Activated effector memory CD4-positive, alpha-beta T cell treated with Interleukin-2 at 50 U/mL for 16 hours (primary cell): ENCODE results near the gene ATG16L1.
A peak's percentile ranks its signal among the peaks of the same experiment; 100 is the strongest.

Experiments
- DNase-seq: peaks from one replicate; pipeline ENCODE4 v3.0.0-alpha.2; 2020

The ATG16L1 gene

DNA sequence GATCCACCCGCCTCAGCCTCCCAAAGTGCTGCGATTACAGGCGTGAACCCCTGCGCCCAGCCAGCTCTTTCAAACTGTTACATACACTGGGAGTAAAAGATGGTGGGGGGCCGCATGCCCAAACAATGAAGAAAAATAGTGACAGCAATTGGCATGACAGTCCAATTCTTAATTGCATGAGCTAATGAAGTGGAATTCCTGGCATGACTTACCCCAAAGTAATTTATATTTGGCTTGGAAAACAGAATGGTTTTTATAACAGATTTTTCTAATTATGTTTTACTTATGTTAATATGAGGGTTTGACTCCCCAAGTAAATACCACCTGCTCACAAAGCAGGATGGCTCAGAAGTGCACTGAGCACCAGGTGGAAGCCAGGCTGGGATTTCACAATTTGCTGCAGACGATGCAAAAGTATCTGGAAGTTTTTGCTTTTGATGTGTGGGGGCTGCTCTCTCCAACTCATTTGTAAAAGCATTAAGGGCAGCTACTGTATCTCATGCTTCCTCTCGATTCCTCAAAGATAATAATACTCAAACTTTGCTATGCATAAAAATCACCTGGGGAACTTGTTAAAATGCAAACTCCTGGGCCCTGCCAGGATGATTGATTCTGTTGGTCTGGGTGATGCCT lies 24.0 kb upstream of the ATG16L1 start:
- no peak for DNase-seq

DNA sequence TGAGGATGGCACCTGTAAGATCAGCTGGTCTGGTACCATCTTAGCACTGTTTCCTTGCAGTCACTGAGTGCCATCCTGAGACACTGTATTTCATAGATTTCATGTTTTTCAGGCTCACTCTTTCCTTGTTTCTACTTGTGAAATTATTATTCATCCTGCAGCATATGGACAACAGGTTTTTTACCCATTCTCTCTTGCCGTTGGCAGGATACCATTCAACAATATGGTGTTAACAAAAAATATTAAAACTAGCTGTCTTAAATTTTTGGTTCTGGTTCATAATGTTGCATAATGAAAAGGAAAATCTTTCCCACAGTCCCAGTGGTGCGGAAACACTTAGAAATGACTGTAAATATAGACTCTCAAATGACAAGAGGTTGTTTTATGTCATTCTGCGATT lies 23.1 kb upstream of the ATG16L1 start:
- DNase-seq: no peak

DNA sequence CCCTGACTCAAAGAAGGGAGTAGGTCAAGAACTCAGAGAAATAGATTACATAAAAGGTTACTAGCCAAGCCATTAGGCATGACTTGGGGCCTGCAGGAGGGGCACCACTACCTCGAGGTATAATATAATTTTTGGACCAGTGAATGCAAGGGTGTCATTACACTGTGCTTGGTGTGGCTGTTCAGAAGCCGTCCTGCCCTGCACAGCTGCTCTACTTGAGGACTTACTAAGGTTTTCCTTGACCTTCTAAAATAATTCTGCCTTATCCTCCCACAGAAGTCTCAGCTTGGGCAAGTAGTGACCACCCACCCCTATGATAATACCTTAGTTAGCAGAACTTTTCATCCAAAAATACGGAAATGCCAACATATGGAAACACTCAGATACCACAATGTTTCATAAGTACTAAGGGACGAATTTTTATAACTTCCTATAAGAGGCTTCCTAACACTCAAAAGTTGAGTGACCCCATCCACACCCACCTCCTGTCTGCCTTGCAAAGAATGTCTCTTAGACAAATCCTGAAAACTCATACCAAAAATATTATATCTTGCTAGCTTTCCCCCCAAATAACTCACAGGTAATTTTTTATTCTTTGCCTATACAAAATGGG lies 17.7 kb upstream of the ATG16L1 start:
- DNase-seq: no peak

DNA sequence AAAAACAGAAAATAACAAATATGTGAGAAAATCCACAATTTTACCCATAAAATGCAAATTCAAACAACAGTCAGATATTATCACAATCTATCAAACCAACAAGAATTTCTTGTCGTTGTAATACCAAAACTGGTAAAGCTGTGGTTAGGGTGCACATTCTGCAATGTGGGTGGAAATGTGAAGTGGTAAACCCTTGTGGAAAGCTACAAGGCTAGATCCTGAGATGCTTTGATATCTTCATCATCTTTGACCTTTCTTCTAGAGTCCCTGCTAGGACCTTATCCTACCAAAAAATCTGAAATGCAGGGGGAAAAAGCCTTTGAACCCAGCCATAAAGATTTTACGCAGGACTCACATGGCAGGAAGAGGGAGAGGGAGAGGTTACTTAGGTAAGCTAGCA lies 17.2 kb upstream of the ATG16L1 start:
- DNase-seq: no peak

DNA sequence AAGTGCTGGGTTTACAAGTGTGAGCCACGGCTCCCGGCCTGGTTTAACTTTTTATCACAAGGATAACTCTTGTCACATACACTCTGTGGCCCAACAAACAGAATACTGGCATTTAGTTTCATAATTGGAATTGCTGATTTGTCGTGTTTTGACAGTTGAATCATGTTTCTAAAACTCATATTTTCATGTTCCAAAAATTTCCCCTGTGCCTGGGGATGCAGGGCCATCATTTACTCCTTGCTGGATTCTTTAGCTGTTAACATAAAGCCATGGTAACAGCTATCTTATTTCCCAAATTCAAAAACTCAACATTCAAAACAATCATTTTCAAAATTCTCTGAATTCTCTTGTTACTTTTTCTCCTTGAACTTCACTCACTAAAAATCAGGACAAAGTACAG lies 16.5 kb upstream of the ATG16L1 start:
- DNase-seq: no peak

DNA sequence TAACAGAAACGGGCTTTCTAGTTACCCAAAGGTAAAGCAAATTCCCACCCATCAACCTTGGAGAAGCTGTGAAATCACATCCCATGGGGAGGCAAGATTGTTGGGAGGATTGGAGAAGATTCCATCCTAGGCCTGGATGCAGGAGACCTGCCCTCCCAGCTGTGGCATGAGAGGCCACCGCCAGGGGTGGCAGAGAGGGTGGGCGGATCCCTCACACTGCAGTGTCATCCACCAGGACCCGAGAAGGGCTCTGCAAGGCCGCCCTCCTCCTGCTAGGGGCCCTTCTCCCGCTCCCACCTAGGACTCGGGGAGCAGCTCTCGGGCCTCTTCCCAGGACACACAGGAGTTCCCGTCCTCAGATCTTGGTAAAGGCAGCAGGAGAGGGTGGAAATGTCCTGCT lies 15.5 kb upstream of the ATG16L1 start:
- DNase-seq: no peak

DNA sequence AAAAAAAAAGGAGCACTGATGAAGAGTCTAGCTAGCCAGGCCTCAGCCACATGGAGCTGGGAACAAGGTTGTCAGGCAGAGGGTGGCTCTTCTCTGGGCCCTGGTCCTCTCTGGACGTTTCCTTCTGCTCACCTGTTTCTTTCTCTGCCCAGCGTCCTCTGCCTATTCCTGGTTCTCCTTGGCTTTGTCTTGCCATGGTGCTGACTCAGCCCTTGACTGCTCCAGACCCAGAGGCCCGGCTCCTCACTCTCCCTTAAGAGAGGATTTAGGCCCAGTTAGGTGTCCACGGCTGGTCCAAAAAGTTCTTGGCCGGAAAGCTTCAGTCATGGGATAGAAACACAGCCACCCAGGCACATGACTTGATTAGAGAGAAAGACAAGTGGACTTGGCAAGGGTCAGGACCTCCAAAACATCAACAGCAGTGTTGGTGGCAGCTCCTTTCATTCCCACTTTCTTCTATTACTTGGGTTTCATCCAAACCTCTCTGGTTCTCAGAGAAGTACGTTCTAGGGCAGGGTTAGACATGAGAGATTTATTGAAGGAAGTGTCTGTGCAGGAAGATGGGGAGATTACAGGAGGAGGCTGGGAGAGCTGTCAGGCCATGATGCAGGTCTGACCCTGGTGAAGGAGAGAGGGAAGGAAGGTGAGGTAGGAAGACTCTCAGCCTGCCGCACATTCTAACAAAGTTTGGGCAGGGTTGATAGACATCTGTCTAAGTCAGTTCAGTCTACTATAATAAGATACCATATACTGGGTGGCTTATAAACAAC lies 14.5 kb upstream of the ATG16L1 start:
- no peak for DNase-seq

DNA sequence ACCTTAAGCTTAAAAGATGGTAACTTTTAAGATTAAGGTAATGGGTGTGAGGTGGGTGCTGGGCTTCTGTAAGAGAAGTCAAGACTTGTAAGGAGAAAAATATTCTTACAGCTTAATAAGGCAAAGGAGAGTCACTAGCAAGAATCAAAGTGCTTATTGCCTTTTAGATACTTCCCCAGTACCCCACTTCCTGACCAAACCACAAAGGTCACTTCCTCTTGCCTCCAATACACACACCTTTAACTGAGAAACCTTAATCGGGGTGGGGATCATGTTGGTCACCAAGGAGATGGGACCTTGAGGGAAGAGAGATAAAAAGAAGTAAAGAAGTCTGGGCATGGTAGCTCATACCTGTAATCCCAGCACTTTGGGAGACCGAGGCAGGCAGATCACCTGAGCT lies 10.6 kb upstream of the ATG16L1 start:
- no peak for DNase-seq

DNA sequence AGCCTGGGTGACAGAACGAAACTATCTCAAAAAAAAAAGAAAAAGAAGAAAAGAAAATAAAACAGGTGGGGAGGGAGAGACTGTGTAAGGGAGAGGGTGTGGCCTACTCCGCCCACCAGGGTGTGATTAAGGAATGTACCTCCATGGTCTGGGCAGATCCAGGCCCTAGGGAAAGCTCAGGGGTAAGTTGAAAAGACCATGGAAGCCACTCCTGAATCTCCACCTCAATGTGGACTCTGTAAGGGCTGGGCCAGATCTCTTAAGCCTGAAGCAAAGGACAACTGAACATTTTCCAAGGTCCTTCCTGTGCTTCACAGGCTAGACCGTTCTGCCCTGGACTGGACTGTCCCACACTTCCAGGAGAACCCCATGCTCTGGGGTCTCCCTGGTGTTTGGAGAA lies 9.7 kb upstream of the ATG16L1 start:
- no peak for DNase-seq

DNA sequence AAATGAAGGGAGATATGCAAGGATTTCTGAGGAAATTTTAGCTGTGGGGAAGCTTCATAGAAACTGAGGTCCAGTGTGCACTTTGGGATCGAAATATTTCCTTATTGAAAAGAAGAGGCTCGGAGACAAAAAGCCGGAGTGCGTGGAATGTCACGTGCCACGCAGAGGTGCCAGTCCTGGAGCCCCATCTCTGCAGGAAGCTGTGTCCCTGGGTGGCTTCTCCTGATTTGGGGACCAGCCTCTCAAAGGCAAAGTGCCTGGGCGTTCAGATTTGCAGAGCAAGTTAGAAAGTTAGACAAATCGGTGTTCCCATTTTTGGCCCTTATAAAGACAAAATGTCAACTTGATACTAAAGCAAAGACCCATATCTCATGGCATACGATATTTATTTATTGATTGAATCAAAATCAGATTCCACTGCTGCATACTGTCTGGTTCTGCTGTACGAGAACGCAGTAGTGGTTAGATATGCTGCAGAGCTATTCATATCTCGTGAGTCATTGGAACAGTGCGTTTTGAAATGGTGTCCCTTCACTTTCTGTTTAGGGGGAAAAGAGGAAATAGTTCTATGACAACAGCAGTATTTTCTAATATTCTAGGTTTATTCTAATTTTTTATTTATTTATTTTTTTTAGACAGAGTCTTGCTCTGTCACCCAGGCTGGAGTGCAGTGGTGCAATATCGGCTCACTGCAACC lies 9.1 kb upstream of the ATG16L1 start:
- DNase-seq: no peak

DNA sequence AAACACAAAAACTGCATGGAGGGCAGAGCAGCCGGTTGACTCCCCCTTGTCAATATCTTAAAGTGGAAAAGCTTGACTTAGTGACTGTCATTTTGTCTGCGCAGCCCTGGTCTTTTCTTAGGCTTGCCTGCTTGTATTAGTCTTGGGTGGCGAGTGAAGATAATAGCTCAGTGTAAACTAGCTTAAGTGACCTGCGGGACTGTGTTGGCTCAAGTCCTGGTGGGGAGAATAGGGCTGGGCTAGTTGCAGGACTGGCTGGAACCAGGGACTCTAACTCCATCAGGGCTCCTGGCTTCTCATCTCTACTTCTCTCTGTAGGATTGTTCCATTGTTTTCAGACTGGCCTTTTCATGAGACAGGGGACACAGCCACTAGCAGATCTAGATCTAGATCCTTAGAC lies 8.1 kb upstream of the ATG16L1 start:
- DNase-seq: no peak

DNA sequence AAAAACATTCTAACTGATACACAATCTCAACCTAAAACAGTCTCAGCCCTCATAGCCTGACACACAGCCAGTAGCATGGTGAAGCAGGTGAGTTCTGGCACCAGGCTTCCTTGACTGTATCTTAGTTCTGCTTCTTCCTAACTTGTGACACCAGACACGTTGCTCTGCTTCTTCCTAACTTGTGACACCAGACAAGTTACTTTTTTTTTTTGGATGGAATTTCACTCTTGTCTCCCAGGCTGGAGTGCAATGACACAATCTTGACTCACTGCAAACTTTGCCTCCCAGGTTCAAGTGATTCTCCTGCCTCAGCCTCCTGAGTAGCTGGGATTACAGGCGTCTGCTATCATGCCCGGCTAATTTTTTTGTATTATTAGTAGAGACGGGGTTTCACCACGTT lies 6.7 kb upstream of the ATG16L1 start:
- DNase-seq: no peak

DNA sequence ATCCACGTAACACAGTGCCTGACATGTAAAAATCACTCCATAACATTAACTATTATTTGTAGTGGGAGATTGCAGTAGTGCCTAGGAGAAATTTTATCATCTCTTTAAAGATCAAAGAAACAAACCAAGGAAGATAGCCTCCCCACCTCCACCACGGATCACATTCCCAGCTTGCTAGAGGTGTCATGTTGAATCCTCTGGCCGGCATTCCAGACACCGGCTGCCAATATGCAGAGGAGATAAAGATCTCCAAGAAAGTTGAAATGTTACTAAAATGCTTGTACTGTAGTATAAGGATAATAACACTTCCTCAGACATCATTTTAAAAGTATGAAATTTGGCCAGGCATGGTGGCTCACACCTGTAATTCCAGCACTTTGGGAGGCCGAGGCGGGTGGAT lies 6.1 kb upstream of the ATG16L1 start:
- no peak for DNase-seq

DNA sequence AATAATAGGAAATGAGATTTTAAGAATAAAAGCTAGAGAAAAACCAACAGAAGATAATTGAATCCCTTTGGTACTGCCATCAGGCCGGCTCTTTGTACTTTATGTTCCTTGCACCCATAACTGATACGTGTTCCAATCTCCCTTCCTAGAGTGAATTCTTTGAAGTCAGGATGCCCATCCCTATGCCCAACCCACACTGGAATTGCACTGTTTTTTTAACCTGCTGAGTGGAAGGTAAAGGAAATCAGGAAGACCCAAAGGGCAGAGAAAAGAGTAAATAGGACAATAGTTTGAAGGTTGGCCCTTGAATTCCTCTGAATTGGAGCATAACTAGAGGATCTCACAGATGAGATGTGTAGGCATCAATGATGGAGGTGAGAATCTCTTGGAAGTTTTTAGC lies 4.4 kb upstream of the ATG16L1 start:
- DNase-seq: no peak

DNA sequence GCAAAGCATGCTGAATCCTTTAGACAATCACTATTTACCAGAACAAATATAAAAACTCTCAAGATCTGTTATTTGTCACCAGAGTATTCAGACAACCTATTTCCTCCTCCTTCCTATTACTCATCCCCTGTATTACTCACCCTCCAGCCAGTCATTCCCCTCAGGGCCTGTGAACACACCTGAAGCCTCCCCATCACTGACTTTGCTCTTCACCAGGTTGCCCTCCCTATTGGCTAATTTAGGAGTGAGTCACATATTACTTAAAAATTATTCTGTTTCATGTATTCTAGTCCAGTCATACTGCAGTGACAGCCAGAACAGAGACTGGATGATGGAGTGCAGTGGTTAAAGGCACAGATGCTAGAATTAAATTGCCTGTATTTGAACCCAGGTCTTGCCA lies 3.7 kb upstream of the ATG16L1 start:
- DNase-seq: peak; percentile 45

DNA sequence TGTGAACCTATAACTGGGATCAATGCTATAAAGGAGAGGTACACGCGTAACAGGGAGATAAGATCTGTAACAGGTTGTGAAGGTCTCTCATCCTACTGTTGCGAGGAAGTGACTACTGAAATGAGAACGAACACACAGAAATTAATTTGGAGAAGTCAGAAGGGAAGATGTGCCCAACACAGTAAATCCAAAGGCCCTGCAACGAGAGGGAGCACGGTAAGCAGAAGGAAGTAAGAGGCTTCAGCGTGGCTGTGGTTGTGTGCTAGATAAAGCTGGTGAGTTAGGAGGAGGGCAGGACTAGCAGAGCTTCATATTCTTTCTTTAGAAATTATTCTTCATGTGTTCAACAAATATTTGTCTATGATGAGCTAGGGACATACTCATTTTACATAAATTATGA lies 2.5 kb upstream of the ATG16L1 start:
- no peak for DNase-seq

DNA sequence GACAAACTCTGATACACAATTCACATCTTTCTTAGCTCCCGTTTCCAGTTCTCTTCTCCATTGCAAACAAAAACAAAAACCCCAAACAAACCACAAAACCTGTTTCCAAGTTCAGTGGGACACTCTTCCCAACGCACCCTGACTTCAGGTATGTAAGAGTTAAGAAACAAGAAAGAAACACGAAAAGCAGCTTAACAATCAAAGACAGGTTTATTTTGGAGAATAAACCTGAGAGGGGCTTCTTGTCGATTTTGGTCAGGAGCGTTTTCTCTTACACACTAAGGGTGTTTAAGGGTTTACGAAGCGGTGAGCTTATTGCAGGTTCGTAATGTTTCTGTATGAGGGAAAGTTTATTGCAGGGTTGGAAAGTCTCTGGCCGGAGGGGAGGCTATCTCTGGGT lies 905 bp upstream of the ATG16L1 start:
- DNase-seq: no peak

DNA sequence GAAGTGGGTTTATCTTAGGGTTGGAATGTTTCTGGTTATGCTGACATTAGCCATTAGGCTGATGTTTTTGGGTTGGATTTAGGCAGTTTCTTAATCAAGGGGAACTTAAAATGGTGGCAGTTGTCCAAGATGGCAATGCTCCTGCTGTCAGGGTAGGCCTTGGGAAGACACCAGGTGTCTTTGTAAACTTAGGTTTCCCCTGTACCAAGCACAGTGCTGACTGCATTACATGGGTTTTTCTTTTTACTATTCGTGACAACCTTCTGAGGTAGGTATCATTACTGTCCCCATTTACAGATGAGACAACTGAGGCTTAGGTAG lies 528 bp upstream of the ATG16L1 start:
- no peak for DNase-seq

DNA sequence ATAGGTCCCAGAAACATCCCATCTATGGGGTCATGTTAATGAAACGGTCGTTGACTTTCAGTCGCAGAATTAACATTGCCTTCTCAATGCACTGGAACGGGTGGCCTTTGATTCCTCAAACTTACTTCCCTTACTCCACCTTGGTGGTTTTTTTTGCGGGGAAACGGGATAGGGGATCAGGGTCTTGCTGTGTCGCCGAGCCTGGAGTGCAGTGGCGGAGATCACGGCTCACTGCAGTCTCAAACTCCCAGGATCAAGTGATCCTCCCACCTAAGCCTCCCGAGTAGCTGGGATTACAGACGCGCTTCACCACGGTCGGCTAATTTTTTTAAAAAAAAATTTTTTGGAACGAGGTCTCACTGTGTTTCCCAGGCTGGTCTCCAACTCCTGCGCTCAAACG lies 754 bp downstream of the ATG16L1 start:
- DNase-seq: no peak

DNA sequence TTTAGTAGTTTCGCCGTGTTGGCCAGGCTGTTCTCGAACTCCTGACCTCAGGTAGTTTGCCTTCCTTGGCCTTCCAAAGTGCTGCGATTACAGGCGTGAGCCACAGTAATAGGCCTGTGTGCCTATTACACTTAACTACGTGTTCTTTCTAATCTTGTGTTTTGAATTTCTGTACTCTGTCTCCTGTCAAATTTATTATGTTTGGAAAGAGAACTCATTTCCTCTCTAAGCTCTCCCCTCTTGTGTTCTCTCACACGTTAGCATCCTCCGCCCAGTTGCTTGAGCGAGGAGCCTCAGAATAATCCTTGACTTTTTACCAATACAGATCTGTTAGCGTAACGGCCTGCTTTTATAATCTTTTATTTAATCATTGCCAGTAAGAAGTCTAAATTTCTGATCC lies 3.7 kb downstream of the ATG16L1 start:
- DNase-seq: no peak

DNA sequence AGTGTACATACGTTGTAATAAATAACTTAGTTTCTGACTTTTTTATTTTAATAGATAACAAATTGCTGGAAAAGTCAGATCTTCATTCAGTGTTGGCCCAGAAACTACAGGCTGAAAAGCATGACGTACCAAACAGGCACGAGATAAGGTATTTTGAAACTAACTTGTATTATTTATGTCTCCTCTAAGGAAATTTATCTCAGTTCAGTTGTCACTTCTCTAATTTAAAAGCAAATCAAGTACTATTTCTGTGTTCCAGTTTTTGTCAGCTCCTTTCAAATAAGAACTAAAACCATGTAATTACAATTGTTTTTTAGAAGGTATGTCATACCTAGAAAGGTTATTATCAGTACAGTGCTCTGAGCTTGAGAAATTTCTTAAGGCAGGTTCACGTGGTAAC lies 4.6 kb downstream of the ATG16L1 start:
- no peak for DNase-seq

DNA sequence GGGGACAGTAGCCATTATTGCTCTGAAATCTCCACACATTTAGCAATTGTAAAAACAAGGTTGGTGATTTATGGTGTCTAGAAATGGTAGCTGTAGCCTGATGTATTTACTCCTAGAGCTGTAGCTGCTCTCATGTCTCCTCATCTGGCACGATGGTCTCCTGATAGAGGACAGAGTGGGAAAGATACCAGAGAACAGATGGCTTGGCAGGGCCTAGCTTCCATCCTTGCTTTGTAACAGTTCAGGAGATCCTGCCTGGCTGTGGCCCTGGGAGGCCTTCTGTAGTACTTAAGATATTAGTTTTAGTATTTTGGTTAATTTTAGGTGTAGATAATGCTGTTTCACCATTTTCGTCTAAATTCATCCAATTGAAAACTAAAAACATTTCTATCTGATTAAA lies 6.7 kb downstream of the ATG16L1 start:
- no peak for DNase-seq

DNA sequence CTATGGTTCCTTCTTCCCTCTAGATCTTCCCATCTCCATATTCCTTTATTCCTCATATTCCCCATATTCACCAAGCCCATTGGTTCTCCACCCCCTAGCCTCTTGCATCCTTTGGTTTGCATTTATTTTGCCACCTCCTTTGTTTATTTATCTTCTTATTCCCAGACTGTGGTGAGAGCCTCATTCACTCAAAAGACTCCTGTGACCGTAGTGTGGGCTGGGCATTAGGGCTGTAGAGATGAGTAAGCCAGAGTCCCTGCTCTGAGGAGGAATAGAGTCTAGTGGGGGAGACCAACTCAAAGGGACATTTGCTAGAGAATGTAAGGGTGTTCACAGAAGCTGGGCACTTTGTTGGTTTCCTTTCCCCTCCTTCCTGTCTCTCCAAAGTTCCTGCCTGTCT lies 8.3 kb downstream of the ATG16L1 start:
- DNase-seq: no peak

DNA sequence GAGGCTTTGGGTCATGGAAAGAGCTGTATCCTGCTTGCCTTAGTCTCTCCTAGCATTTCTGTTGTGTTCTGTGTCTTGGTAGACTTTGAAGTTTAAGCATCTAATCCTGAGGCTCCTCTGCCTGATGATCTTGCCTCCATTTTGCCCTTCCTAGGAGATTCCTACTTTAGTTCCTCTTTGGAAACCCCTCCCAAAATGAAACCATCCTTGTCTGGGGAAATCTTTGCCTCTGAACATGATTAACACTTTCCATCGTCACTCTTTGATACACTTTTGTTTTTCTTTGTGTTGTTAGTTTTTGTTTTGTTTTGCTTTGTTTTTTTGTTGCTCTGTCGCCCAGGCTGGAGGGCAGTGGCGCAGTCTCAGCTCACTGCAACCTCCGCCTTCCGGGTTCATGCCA lies 9.2 kb downstream of the ATG16L1 start:
- no peak for DNase-seq
